ENCODE results near the gene RASGRP4. TPM values are rescaled to one million over a fixed set of nuclear protein-coding genes. Genes with fewer than 3 reads are reported as not detected.
"Not testable (repeated sequence)": the region's sequence is repeated elsewhere in the genome, so short reads cannot be mapped to it uniquely, and the experiment has no call there.

The RASGRP4 gene
- total RNA-seq, 1 donor from 2014 or later: not detected

DNA sequence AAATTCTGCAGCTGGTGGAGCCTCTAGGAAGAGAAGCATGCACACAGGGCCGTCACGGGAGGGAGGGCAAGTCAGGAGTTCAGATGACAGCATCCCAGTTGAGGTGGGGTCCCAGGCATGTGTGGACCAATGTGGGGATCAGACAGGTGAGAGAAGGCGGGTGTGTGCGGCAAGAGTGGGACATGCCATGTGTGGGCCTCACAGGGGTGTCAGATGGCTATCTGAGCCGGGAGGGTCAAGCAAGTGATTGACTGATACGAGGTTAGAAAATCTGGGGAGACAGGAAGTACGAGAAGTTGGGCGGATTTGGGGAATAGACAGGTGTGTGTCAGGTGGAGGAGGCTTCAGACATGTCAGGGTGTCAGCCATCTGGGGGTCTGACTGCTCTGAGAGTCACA, 8.9 kb downstream of the RASGRP4 start:
- TF ChIP-seq, protein P1, sequence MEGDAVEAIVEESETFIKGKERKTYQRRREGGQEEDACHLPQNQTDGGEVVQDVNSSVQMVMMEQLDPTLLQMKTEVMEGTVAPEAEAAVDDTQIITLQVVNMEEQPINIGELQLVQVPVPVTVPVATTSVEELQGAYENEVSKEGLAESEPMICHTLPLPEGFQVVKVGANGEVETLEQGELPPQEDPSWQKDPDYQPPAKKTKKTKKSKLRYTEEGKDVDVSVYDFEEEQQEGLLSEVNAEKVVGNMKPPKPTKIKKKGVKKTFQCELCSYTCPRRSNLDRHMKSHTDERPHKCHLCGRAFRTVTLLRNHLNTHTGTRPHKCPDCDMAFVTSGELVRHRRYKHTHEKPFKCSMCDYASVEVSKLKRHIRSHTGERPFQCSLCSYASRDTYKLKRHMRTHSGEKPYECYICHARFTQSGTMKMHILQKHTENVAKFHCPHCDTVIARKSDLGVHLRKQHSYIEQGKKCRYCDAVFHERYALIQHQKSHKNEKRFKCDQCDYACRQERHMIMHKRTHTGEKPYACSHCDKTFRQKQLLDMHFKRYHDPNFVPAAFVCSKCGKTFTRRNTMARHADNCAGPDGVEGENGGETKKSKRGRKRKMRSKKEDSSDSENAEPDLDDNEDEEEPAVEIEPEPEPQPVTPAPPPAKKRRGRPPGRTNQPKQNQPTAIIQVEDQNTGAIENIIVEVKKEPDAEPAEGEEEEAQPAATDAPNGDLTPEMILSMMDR (IDR thresholded peaks at IDR 0.05): no peak
- H3K27ac Mint-ChIP-seq (ENCODE audit: unreplicated experiment): no peak overlapping the region
- H3K36me3 Mint-ChIP-seq (ENCODE audit: low read depth): no peaks in the 10 kb centered on the region
- H3K27me3 Mint-ChIP-seq (ENCODE audit: low read depth): peaks cover 29% of the 10 kb centered on the region
- no peak for DNase-seq (ENCODE audit: low spot score)
- H3K4me3 Mint-ChIP-seq (ENCODE audit: unreplicated experiment): peak overlapping the region; percentile 62
- peaks cover 11% of the 10 kb centered on the region for H3K4me1 Mint-ChIP-seq (ENCODE audit: low read depth)
- H3K9me3 Mint-ChIP-seq (ENCODE audit: low read depth): no peaks in the 10 kb centered on the region

DNA sequence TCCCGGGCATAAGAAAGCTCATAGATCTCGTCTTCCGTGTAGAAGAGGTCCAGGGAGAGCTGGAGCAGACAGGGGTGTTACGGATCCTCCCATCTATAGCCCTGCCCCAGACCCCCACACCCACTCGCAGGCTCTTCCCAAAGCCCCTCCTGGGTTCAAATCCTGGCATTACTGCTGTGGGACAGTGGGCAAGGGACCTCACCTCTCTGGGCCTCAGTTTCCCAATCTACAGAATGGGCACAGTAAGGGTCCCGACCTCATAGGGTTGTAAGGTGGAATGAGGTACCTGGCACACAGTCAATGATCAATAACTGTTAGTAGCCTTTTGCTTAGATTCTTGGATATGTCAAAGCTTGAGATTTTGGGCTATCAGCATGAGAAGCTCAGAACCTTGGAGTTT, 12.6 kb downstream of the RASGRP4 start:
- Mint-ChIP-seq H3K27ac (ENCODE audit: unreplicated experiment) (no peak overlapping the region), H3K36me3 (ENCODE audit: low read depth) (no peaks in the 10 kb centered on the region), H3K27me3 (ENCODE audit: low read depth) (peaks cover 15% of the 10 kb centered on the region), H3K4me1 (ENCODE audit: low read depth) (peaks cover 11% of the 10 kb centered on the region), H3K9me3 (ENCODE audit: low read depth) (no peaks in the 10 kb centered on the region), H3K4me3 (ENCODE audit: unreplicated experiment) (no peak overlapping the region)
- TF ChIP-seq, protein P1 (IDR thresholded peaks at IDR 0.05): no peak
- DNase-seq (ENCODE audit: low spot score): no peak

DNA sequence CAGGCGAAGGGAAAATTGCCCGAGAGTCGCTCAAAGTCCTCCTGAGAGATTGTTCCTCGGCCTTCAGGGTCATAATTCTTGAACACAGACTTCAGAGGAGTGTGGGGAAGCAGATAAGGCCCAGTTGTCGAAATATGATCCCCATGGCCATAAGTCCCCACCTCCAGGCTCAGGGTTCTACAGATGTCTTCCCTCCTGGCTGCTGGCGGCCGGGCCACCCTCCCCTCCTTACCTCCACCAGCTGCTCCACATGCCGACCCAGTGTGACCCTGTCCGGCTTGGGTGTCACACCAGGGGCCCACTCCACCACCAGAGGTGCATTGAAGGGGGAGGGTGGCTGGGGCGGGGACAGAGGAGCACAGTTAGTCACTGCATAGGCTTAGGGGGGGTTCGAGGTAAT, 13.1 kb downstream of the RASGRP4 start:
- H3K27ac Mint-ChIP-seq (ENCODE audit: unreplicated experiment): no peak overlapping the region
- TF ChIP-seq, protein P1 (IDR thresholded peaks at IDR 0.05): no peak
- no peaks in the 10 kb centered on the region for H3K9me3 Mint-ChIP-seq (ENCODE audit: low read depth)
- peaks cover 9% of the 10 kb centered on the region for H3K4me1 Mint-ChIP-seq (ENCODE audit: low read depth)
- peaks cover 14% of the 10 kb centered on the region for H3K27me3 Mint-ChIP-seq (ENCODE audit: low read depth)
- H3K36me3 Mint-ChIP-seq (ENCODE audit: low read depth): no peaks in the 10 kb centered on the region
- no peak overlapping the region for H3K4me3 Mint-ChIP-seq (ENCODE audit: unreplicated experiment)
- no peak for DNase-seq (ENCODE audit: low spot score)

DNA sequence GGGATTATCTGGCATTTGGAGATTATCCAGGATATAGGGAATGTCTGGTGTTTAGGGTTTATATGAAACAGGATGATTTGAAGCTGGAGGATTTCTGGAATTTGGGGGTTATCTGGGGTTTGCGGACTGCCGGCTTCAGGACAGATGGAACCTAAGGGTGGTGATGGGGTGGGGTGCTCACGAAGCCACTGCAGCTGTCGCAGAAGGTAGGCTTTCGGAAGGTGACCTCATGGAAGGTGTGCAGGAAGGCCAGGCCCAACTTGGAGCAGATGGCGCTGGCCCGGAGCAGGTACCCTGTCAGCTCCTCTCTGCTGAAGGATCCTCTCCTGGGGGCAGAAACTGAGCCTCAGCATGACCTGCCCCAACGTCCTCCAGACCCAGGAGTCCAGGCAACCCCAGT, 13.5 kb downstream of the RASGRP4 start:
- no peaks in the 10 kb centered on the region for H3K9me3 Mint-ChIP-seq (ENCODE audit: low read depth)
- peaks cover 5% of the 10 kb centered on the region for H3K4me1 Mint-ChIP-seq (ENCODE audit: low read depth)
- no peak for DNase-seq (ENCODE audit: low spot score)
- no peak overlapping the region for H3K27ac Mint-ChIP-seq (ENCODE audit: unreplicated experiment)
- no peaks in the 10 kb centered on the region for H3K36me3 Mint-ChIP-seq (ENCODE audit: low read depth)
- TF ChIP-seq, protein P1 (IDR thresholded peaks at IDR 0.05): no peak
- H3K4me3 Mint-ChIP-seq (ENCODE audit: unreplicated experiment): no peak overlapping the region
- peaks cover 9% of the 10 kb centered on the region for H3K27me3 Mint-ChIP-seq (ENCODE audit: low read depth)

DNA sequence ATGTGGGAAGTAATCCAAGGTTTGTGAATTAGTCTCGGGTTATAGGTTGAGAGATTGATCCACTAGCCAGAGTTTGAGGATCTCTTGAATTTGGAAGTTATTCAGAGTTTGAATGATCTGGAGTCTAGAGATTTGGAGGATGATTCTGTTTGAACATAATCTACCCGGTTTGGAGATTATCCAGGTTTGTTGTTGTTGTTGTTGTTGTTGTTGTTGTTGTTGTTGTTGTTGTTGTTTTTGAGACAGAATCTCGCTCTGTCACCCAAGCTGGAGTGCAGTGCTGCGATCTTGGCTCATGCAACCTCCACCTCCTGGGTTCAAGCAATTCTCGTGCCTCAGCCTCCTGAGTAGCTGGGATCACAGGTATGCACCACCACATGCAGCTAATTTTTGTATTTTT, 14.1 kb downstream of the RASGRP4 start:
- H3K9me3 Mint-ChIP-seq (ENCODE audit: low read depth); H3K4me1 Mint-ChIP-seq (ENCODE audit: low read depth); H3K36me3 Mint-ChIP-seq (ENCODE audit: low read depth); DNase-seq (ENCODE audit: low spot score); H3K27me3 Mint-ChIP-seq (ENCODE audit: low read depth); H3K27ac Mint-ChIP-seq (ENCODE audit: unreplicated experiment); H3K4me3 Mint-ChIP-seq (ENCODE audit: unreplicated experiment): not testable (repeated sequence)

DNA sequence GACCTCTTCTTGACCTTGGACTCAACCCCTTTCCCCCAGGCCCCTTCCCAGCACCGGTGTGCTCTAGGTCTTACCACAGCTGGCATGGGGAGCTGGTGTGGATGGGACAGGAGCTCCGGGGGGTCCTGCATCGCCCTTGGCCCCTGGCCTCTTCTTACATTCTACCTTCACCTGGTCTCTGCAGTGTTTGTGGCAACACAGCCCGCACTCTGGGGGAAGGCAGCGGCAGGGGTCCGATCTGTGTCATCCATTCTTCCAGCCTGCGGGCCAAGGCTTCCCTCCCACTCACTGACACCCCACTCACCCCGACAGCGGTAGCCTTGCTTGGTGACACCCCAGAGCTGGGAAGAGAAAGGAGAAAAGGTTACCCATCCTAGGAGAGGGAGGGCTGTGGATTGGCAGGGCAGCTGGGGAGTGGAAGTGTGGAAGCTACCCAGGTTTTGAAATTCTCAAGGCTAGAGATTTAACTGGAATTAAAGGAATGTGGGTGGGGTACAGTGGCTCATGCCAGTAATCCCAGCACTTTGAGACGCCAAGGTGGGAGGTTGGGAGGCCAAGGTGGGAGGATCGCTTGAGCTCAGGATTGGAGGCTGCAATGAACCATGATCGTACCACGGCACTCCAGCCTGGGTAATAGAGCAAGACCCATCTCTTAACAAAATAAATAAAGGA, 14.8 kb downstream of the RASGRP4 start:
- no peaks in the 10 kb centered on the region for H3K36me3 Mint-ChIP-seq (ENCODE audit: low read depth)
- no peak overlapping the region for H3K27ac Mint-ChIP-seq (ENCODE audit: unreplicated experiment)
- H3K4me3 Mint-ChIP-seq (ENCODE audit: unreplicated experiment): no peak overlapping the region
- DNase-seq (ENCODE audit: low spot score): no peak
- no peaks in the 10 kb centered on the region for H3K4me1 Mint-ChIP-seq (ENCODE audit: low read depth)
- H3K27me3 Mint-ChIP-seq (ENCODE audit: low read depth): no peaks in the 10 kb centered on the region
- TF ChIP-seq, protein P1 (IDR thresholded peaks at IDR 0.05): no peak
- H3K9me3 Mint-ChIP-seq (ENCODE audit: low read depth): no peaks in the 10 kb centered on the region

DNA sequence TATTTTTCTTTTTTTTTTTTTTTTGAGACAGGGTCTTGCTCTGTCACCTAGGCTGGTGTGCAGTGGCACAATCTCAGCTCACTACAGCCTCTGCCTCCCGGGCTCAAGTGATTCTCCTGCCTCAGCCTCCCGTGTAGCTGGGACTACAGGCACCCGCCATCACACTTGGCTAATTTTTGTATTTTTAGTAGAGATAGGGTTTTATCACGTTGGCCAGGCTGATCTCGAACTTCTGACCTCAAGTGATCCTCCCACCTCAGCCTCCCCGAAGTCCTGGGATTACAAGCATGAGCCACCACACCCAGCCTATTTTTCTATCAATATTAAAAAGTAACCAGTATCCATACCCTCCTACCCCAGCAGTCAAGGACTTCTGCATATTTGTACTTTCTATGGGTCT, 15.6 kb downstream of the RASGRP4 start:
- H3K4me3 Mint-ChIP-seq (ENCODE audit: unreplicated experiment); H3K9me3 Mint-ChIP-seq (ENCODE audit: low read depth); H3K36me3 Mint-ChIP-seq (ENCODE audit: low read depth); DNase-seq (ENCODE audit: low spot score); H3K27ac Mint-ChIP-seq (ENCODE audit: unreplicated experiment); H3K4me1 Mint-ChIP-seq (ENCODE audit: low read depth); H3K27me3 Mint-ChIP-seq (ENCODE audit: low read depth): not testable (repeated sequence)
